Measurements from ENCODE around the gene ATPAF1. TPM values are rescaled to one million over a fixed set of nuclear protein-coding genes. Genes with fewer than 3 reads are reported as not detected.

Gene ATPAF1
- total and polyA plus RNA-seq, 12 donors: 104 to 225 (median 139) TPM

GRCh38 chr1:46607345-46608130, 60.6 kb downstream of the ATPAF1 start:
- DNase-seq: no peak
- TF ChIP-seq POLR2A (IDR thresholded peaks at IDR 0.05): no peak
- no peak for TF ChIP-seq CTCF (IDR thresholded peaks at IDR 0.05)
- Histone ChIP-seq H3K4me3 (no peak overlapping the region), H3K27me3 (no peaks in the 10 kb centered on the region), H3K36me3 (replicated peaks in 1 of 2) (peaks cover 0 to 26% of the 10 kb centered on the region in 2 donors), H3K27ac (no peak overlapping the region), H3K9me3 (replicated peaks in 1 of 3) (no peaks in the 10 kb centered on the region), H3K4me1 (replicated peaks in 1 of 2) (peaks cover 19 to 36% of the 10 kb centered on the region in 2 donors)
- intact Hi-C loops (cut with DNase I): no loop called here
- WGBS, 4 donors: 87 to 95% (median 91%) methylated on average over 6 to 7 of the region's 7 CpGs

DNA sequence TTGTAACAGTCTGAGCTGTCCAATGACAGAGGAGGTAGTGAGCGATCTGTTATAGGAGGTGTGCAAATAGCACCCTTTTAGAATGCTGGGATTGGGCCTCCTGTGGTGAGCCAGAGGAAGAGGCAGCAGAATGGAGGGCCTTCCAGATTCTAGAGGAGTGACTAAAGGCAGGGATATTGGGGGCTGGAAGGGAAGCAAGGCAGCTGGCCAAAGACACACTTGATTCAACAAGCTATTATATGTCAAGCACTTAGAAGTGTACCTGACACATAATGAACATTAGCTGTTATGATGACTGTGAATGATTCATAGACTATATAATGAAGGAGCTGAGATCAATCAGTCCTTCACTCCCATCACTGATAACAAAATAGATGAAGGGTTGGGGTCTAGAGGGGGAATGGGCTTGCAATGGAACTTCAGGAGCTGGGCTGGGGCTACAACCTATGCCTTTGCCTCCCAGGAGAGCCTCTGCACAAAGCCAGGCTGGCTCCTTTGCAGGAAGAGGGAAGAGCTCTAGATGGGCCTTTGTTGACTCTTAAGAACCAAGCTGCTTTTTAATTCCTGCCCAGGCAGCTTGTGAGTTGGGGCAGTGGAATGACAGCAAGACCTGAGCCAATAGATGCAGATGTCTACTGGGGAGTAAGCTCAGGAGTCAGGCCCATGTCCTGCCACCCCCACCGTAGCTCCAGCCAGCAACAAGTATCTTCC, 61.8 kb downstream of the ATPAF1 start:
- Histone ChIP-seq H3K9me3 (replicated peaks in 1 of 3) (no peaks in the 10 kb centered on the region), H3K27me3 (no peaks in the 10 kb centered on the region), H3K4me1 (replicated peaks in 1 of 2) (peaks cover 14 to 34% of the 10 kb centered on the region in 2 donors), H3K4me3 (no peak overlapping the region), H3K27ac (no peak overlapping the region), H3K36me3 (replicated peaks in 1 of 2) (peaks cover 0 to 24% of the 10 kb centered on the region in 2 donors)
- 86 to 100% (median 98%) methylated on average over 2 of the region's 2 CpGs for WGBS, 4 donors
- intact Hi-C loops (cut with DNase I): no loop called here
- no peak for TF ChIP-seq CTCF (IDR thresholded peaks at IDR 0.05)
- no peak for DNase-seq

- peaks cover 0 to 24% of the 10 kb centered on the region in 2 donors for H3K36me3 ChIP-seq (replicated peaks in 1 of 2)
- no peaks in the 10 kb centered on the region for H3K9me3 ChIP-seq (replicated peaks in 1 of 3)
- TF ChIP-seq POLR2A (IDR thresholded peaks at IDR 0.05) (no peak), CTCF (IDR thresholded peaks at IDR 0.05) (no peak)
- no peaks in the 10 kb centered on the region for H3K27me3 ChIP-seq
- no peak overlapping the region for H3K27ac ChIP-seq
- H3K4me3 ChIP-seq: peak overlapping the region in 1 of 4 donors; percentile 65
- 64 to 84% (median 72%) methylated on average over 2 of the region's 2 CpGs for WGBS, 4 donors
- H3K4me1 ChIP-seq (replicated peaks in 1 of 2): peaks cover 14 to 33% of the 10 kb centered on the region in 2 donors
- intact Hi-C loops (cut with DNase I): no loop called here
- DNase-seq: no peak
Observed at GRCh38 chr1:46605232-46605631, 62.9 kb downstream of the ATPAF1 start.

- intact Hi-C loops (cut with DNase I): no loop called here
- Histone ChIP-seq H3K4me3 (peak within 1 kb of the TSS; percentile 56 to 88 (median 67)), H3K27me3 (no peaks in the 10 kb centered on the region), H3K27ac (peak within 1 kb of the TSS; percentile 36 to 86 (median 66)), H3K4me1 (replicated peaks in 1 of 2) (peaks cover 14 to 44% of the 10 kb centered on the region in 2 donors), H3K9me3 (replicated peaks in 1 of 3) (no peaks in the 10 kb centered on the region), H3K36me3 (replicated peaks in 1 of 2) (peaks cover 0 to 14% of the 10 kb centered on the region in 2 donors)
- TF ChIP-seq POLR2A (IDR thresholded peaks at IDR 0.05) (peak; percentile 66 to 75), CTCF (IDR thresholded peaks at IDR 0.05) (peak in 1 of 6 experiments; percentile 30)
- DNase-seq: peak; percentile 97 to 99 (median 98)
- 0 to 1% (median 1%) methylated on average over 20 to 53 of the region's 53 CpGs for WGBS, 4 donors
Observed at GRCh38 chr1:46603858-46604549, 64.2 kb downstream of the ATPAF1 start, which contains the start of gene MKNK1. TSS of gene MKNK1 (minus strand) at chr1:46604268. CDS start at chr1:46583327, 20,941 bp downstream.

All from adrenal gland (tissue), 12 donors.